Loucy (cell line): ENCODE measurements around the gene SHANK3.

Experiments used
- H2AFZ ChIP-seq: fragments of 200-600 bp; sonication (generic); 2 replicates; pipeline ENCODE4 v1.6.0; 2016; ENCODE audit warnings: antibody characterized with exemption, mild to moderate bottlenecking, low read length, moderate library complexity
- H3F3A ChIP-seq: fragments of 200-600 bp; 2 replicates; pipeline ENCODE4 v1.6.0; 2016; ENCODE audit warnings: antibody characterized with exemption, low read depth, mild to moderate bottlenecking
- H3K27me3 ChIP-seq: fragments of 200-600 bp; sonication (generic); 2 replicates; pipeline ENCODE4 v1.6.1; 2014; ENCODE audit warnings: low read length, mild to moderate bottlenecking; ENCODE audit not compliant: insufficient read depth, poor library complexity, severe bottlenecking
- H3K36me3 ChIP-seq: fragments of 200-600 bp; sonication (generic); 2 replicates; pipeline ENCODE4 v1.6.1; 2016; ENCODE audit warnings: low read length; ENCODE audit not compliant: insufficient read depth
- H3K4me1 ChIP-seq: fragments of 200-600 bp; sonication (generic); 2 replicates; pipeline ENCODE4 v1.5.1; 2014; ENCODE audit warnings: low read length, mild to moderate bottlenecking; ENCODE audit not compliant: insufficient read depth, poor library complexity, severe bottlenecking
- H3K4me2 ChIP-seq: fragments of 200-600 bp; sonication (generic); 2 replicates; pipeline ENCODE4 v1.6.0; 2014; ENCODE audit warnings: antibody characterized with exemption, low read length, low read depth, mild to moderate bottlenecking; ENCODE audit not compliant: poor library complexity, severe bottlenecking
- H3K4me3 ChIP-seq: fragments of 200-600 bp; sonication (generic); 2 replicates; pipeline ENCODE4 v1.5.1; 2014; ENCODE audit warnings: low read length, mild to moderate bottlenecking, mixed read lengths; ENCODE audit not compliant: poor library complexity, severe bottlenecking
- H3K79me2 ChIP-seq: fragments of 200-600 bp; sonication (generic); 2 replicates; pipeline ENCODE4 v1.6.1; 2014; ENCODE audit warnings: low read length; ENCODE audit not compliant: insufficient read depth
- H3K9ac ChIP-seq: fragments of 200-600 bp; sonication (generic); 2 replicates; pipeline ENCODE4 v1.6.0; 2014; ENCODE audit warnings: mild to moderate bottlenecking, low read depth, low read length, moderate library complexity; ENCODE audit not compliant: poor library complexity, severe bottlenecking
- H3K9me2 ChIP-seq: fragments of 200-600 bp; sonication (generic); replicated peaks from 2 replicates; pipeline ENCODE4 v1.6.1; 2016; ENCODE audit warnings: low read depth, low read length, mixed read lengths
- H3K9me3 ChIP-seq: fragments of 200-600 bp; sonication (generic); 2 replicates; pipeline ENCODE4 v1.6.1; 2014; ENCODE audit warnings: mild to moderate bottlenecking, antibody characterized with exemption, low read length, low read depth; ENCODE audit not compliant: insufficient read depth
- H4K20me1 ChIP-seq: fragments of 200-600 bp; sonication (generic); 2 replicates; pipeline ENCODE4 v1.6.0; 2014; ENCODE audit warnings: antibody characterized with exemption, low read length, mild to moderate bottlenecking; ENCODE audit not compliant: insufficient read depth, poor library complexity, severe bottlenecking
- CTCF ChIP-seq: fragments of 200-600 bp; sonication (generic); conservative IDR thresholded peaks from 2 replicates; pipeline ENCODE4 v1.5.1; 2014; ENCODE audit warnings: mild to moderate bottlenecking, antibody characterized with exemption, low read length
- EZH2phosphoT487 ChIP-seq: fragments of 200-600 bp; IDR thresholded peaks from 2 replicates; pipeline ENCODE4 v1.6.1; 2018; ENCODE audit warnings: antibody characterized with exemption, mild to moderate bottlenecking, moderate library complexity, borderline replicate concordance

Gene SHANK3

GRCh38 chr22:50672471-50673230 lies at the start of gene SHANK3:
Gene SHANK3, plus strand, starts transcription at chr22:50672823.
- Histone ChIP-seq H3K9me2 (no peaks in the 10 kb centered on the region), H3K4me2 (peak within 1 kb of the TSS; percentile 70), H4K20me1 (peaks cover 26% of the 10 kb centered on the region), H3K27me3 (no peaks in the 10 kb centered on the region), H3F3A (peaks cover 6% of the 10 kb centered on the region; the same call in 1 of the 2 replicates), H3K9ac (peak within 1 kb of the TSS; percentile 81), H3K4me1 (peaks cover 43% of the 10 kb centered on the region), H3K4me3 (peak within 1 kb of the TSS; percentile 75), H3K9me3 (no peaks in the 10 kb centered on the region), H3K36me3 (peaks cover 13% of the 10 kb centered on the region; the same call in 1 of the 2 replicates), H2AFZ (no peak within 1 kb of the TSS; the same call in 1 of the 2 replicates), H3K79me2 (peaks cover 36% of the 10 kb centered on the region)
- TF ChIP-seq EZH2phosphoT487 = no peak
- TF ChIP-seq CTCF = no peak

- no peaks in the 10 kb centered on the region for H4K20me1 ChIP-seq
These were observed 48.1 kb upstream of the SHANK3 start for GRCh38 chr22:50624347-50625130.

GRCh38 chr22:50625131-50625567 lies 47.5 kb upstream of the SHANK3 start:
- TF ChIP-seq CTCF (no peak), EZH2phosphoT487 (no peak)
- no peaks in the 10 kb centered on the region for H3K9me2 ChIP-seq

More at GRCh38 chr22:50624347-50625130, 48.1 kb upstream of the SHANK3 start:
- Histone ChIP-seq H3K4me2 (no peak overlapping the region), H3K9me3 (no peaks in the 10 kb centered on the region), H3K27me3 (no peaks in the 10 kb centered on the region), H3K79me2 (0 out of 2 replicates have a peak, but pooled peaks cover 7% of the 10 kb centered on the region), H3K9ac (no peak overlapping the region), H3K4me1 (peaks cover 41% of the 10 kb centered on the region), H3F3A (0 out of 2 replicates have a peak, but pooled peaks cover 4% of the 10 kb centered on the region), H3K4me3 (no peak overlapping the region), H3K36me3 (no peaks in the 10 kb centered on the region), H2AFZ (no peak overlapping the region), H3K9me2 (no peaks in the 10 kb centered on the region)
- no peak for TF ChIP-seq EZH2phosphoT487
- no peak for TF ChIP-seq CTCF

More at GRCh38 chr22:50625131-50625567, 47.5 kb upstream of the SHANK3 start:
- Histone ChIP-seq H2AFZ (no peak overlapping the region), H3F3A (0 out of 2 replicates have a peak, but pooled peaks cover 4% of the 10 kb centered on the region), H3K36me3 (no peaks in the 10 kb centered on the region), H3K4me2 (no peak overlapping the region), H3K4me3 (no peak overlapping the region), H3K4me1 (peaks cover 43% of the 10 kb centered on the region), H3K9ac (no peak overlapping the region), H3K9me3 (no peaks in the 10 kb centered on the region), H4K20me1 (no peaks in the 10 kb centered on the region), H3K79me2 (0 out of 2 replicates have a peak, but pooled peaks cover 7% of the 10 kb centered on the region), H3K27me3 (no peaks in the 10 kb centered on the region)
